GM12875 (cell line): Measurements from ENCODE around the gene LRRC74B.

Experiments used
- H3K4me3 ChIP-seq: one replicate; pipeline ENCODE4 v1.5.1; 2011; ENCODE audit warnings: low read depth, low read length, control low read depth
- TF ChIP-seq, protein P1 (sequence below): IDR thresholded peaks from 2 replicates; pipeline ENCODE4 v1.5.1; 2011; ENCODE audit warnings: low read depth, mild to moderate bottlenecking, control low read depth, inconsistent platforms, low read length, moderate library complexity, borderline replicate concordance; ENCODE audit not compliant: insufficient read depth

LRRC74B gene, protein sequence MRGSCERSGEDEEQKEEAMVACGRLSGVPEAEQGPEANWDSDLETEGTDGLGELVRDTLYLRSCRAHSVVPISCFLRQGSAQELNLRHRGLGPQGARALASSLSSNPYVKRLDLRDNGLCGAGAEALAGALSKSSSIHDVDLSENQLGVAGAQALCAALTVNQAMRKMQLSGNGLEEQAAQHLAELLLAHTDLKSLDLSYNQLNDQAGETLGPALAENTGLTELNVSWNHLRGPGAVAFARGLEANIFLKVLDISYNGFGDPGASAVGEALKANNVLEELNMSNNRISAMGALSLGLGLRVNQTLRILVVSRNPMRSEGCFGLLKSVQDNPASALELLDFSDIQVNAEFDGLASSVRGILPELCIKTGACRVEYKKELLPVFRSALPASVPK

GRCh38 chr22:21045585-21046294, at the start of gene LRRC74B:
LRRC74B (plus strand) TSS chr22:21045946; CDS start chr22:21045987, 41 bp downstream.
- H3K4me3 ChIP-seq: peak within 1 kb of the TSS; percentile 28
- TF ChIP-seq, protein P1, sequence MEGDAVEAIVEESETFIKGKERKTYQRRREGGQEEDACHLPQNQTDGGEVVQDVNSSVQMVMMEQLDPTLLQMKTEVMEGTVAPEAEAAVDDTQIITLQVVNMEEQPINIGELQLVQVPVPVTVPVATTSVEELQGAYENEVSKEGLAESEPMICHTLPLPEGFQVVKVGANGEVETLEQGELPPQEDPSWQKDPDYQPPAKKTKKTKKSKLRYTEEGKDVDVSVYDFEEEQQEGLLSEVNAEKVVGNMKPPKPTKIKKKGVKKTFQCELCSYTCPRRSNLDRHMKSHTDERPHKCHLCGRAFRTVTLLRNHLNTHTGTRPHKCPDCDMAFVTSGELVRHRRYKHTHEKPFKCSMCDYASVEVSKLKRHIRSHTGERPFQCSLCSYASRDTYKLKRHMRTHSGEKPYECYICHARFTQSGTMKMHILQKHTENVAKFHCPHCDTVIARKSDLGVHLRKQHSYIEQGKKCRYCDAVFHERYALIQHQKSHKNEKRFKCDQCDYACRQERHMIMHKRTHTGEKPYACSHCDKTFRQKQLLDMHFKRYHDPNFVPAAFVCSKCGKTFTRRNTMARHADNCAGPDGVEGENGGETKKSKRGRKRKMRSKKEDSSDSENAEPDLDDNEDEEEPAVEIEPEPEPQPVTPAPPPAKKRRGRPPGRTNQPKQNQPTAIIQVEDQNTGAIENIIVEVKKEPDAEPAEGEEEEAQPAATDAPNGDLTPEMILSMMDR: no peak

DNA sequence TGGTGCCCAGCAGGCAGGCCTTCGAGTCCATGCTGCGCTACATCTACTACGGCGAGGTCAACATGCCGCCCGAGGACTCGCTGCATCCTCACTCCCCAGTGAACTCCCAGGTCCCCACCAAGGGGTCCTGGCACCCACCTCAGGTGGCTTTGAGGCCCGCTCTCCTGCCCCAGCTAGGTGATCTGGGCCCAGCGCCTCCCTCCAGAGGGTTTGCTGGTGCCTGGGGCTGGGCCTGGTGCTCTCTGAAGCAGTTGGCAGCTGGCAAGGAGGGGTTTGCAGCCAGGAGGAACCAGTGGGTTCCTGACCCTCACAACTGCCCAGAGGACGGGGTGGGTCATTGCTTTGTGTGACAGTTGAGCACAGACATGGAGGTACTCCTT, 49.7 kb upstream of the LRRC74B start:
- H3K4me3 ChIP-seq: no peak overlapping the region
- TF ChIP-seq, protein P1: no peak

DNA sequence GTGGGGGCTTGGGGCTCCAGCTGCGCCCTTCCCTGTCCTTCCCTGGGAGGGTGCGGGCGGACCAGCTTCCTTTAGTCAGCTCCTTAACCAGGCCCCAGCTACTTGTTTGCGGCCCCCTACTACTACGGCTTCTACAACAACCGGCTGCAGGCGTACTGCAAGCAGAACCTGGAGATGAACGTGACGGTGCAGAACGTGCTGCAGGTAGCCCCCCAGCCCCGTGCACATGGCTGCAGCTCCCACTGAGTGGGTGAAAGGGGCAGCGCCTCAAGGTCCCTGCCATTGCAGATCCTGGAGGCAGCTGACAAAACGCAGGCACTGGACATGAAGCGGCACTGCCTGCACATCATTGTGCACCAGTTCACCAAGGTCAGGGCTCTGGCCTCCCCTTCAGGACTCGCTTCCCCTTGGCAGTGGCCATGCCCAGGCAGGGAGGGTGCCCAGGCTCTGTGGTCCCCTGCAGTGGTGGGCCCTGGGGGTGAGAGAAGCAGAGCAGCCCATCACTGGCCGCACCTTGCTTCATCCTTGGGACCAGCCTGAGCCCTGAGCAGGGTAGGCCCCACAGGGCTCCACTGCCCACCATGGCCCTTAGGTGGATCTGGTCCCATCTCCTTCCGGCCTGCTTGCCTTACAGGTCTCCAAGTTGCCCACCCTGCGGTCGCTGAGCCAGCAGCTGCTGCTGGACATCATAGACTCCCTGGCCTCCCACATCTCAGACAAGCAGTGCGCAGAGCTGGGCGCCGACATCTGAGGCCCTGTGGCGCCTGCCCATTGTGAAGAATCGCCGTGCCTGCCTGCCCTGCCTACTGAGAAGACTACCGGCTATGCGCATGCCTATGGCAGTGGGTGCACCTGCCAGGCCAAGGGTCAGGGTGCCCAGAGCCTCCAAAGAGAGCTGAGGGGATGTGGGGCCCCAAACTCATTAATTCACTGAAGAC, 48.9 kb upstream of the LRRC74B start:
- TF ChIP-seq, protein P1: no peak
- H3K4me3 ChIP-seq: no peak overlapping the region

DNA sequence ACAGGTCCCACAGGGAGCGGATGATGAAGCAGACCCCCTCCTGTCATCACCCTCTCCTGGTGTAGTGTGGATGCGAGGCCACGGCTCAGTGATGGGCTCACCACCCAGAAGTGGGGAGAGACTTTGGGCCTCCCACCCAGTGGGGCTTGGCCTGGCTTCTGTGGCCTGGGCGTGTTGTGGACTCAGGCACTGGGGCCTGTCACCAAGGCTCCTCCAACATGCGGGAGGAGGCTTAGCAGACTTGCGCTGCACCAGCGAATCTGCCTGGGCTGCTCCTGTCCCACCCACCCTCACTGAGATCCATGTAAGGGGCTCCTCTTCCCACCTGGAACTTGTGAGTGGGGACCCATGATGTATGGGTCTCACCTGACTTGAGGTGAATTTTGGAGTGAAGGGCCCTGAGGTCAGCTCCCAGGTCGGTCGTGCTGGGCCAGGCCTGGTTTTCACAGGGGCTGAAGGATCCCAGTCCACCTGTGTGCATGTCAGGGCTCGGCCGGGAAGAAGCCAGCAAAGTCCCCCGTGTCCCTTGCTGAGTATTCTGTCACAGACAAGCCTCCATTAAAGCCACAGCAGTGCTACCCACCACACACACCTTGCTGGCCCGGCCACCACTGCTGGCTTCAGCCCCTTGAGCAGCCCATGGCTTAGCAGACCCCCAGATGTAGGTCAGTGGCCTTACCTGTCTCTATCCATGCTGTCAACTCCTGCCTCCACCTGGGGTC, 48.0 kb upstream of the LRRC74B start:
- no peak overlapping the region for H3K4me3 ChIP-seq

GRCh38 chr22:20998411-20999336, 47.1 kb upstream of the LRRC74B start:
- no peak overlapping the region for H3K4me3 ChIP-seq
- TF ChIP-seq, protein P1: no peak

More for the DNA sequence above, 48.0 kb upstream of the LRRC74B start:
- TF ChIP-seq, protein P1: no peak
